Neural progenitor cell (in vitro differentiated cells): Measurements from ENCODE around the gene FAM43A.

Experiments used
- EZH2 ChIP-seq: fragments of 200-600 bp; sonication (generic); IDR thresholded peaks from 2 replicates; pipeline ENCODE4 v1.6.1; 2017; ENCODE audit warnings: antibody characterized with exemption, mild to moderate bottlenecking, moderate library complexity
- EZH2phosphoT487 ChIP-seq: fragments of 200-600 bp; sonication (generic); IDR thresholded peaks from 2 replicates; pipeline ENCODE4 v1.6.1; 2017; ENCODE audit warnings: antibody characterized with exemption
- TF ChIP-seq, protein P1 (sequence below): fragments of 200-600 bp; sonication (generic); IDR thresholded peaks from 2 replicates; pipeline ENCODE4 v1.5.1; 2017; ENCODE audit warnings: antibody characterized with exemption, mild to moderate bottlenecking

DNA sequence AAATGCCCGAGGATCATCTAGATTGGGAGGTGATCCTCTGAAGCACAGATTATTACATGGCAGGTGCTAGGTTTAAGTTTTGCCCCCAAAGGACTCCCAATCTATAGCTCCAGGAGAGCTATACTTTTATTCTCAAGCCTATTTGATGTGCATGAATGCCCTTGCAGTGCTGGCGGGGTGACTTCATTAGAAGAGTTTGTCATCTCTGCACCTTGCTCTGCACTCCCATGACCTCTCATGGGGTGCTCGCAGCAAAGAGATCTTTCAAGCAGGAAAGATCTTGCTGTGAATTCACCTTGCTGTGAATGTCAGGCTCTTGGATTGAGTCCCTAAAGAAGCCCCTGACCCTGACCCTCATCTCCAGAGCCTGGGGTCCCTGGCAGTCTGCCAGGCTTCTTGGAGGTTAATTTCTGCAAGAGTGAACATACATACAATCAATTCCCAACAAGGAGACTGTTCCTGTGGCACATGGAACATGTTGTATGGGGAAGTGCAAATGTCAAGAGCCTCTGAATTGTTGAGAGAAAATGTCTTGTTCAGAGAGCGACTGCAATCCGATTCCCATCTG lies 45.9 kb downstream of the FAM43A start:
- TF ChIP-seq, protein P1, sequence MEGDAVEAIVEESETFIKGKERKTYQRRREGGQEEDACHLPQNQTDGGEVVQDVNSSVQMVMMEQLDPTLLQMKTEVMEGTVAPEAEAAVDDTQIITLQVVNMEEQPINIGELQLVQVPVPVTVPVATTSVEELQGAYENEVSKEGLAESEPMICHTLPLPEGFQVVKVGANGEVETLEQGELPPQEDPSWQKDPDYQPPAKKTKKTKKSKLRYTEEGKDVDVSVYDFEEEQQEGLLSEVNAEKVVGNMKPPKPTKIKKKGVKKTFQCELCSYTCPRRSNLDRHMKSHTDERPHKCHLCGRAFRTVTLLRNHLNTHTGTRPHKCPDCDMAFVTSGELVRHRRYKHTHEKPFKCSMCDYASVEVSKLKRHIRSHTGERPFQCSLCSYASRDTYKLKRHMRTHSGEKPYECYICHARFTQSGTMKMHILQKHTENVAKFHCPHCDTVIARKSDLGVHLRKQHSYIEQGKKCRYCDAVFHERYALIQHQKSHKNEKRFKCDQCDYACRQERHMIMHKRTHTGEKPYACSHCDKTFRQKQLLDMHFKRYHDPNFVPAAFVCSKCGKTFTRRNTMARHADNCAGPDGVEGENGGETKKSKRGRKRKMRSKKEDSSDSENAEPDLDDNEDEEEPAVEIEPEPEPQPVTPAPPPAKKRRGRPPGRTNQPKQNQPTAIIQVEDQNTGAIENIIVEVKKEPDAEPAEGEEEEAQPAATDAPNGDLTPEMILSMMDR: no peak
- TF ChIP-seq EZH2phosphoT487: no peak
- no peak for TF ChIP-seq EZH2
